ENCODE results near the gene TENM4.

DNA sequence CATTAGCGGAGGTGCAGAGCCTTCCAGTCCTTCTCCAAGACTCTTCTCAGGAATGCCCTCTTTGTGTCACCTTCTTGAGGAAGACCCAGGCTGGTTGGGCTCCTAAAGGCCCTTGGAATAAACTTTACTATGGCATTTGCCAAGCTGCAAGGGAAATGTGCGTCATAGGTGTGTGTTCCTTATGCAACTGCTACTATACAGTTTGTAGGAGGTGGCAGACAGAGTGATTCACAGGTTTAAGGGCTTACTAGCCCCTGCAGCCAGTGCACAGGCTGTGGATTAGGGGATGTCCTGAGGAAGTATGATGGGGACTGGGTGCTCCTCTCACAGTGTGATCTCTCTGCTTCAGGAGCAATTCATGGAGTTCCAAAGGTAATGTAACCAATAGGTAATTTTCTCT, 74.6 kb downstream of the TENM4 start:
- no peak for TF ChIP-seq KDM1A (IDR thresholded peaks at IDR 0.05; ENCODE audit: low read depth)
- no peak for TF ChIP-seq POLR2A (IDR thresholded peaks at IDR 0.05; ENCODE audit: low read length)
- TF ChIP-seq CTCF (IDR thresholded peaks at IDR 0.05): no peak
- TF ChIP-seq MAX (IDR thresholded peaks at IDR 0.05): no peak
- no peak for TF ChIP-seq RARB (CRISPR knock-in tag; IDR thresholded peaks at IDR 0.05)
